Measurements from ENCODE around the gene ZNF512. TPM values are rescaled to one million over a fixed set of nuclear protein-coding genes. Genes with fewer than 3 reads are reported as not detected.

ZNF512 gene
- total and polyA plus RNA-seq, 12 donors, result 10.2 to 27.7 (median 19.6) TPM

- Histone ChIP-seq H3K9me3 (no peaks in the 10 kb centered on the region), H3K36me3 (peaks cover 0 to 100% (median 50%) of the 10 kb centered on the region in 9 donors), H3K4me3 (no peak overlapping the region), H3K27me3 (no peaks in the 10 kb centered on the region), H3K27ac (no peak overlapping the region), H3K4me1 (no peaks in the 10 kb centered on the region)
- intact Hi-C loops (cut with DNase I), result no loop called here
- DNase-seq, result no peak
- TF ChIP-seq CTCF (IDR thresholded peaks at IDR 0.05), result no peak
- ATAC-seq, result no peak
Measured at GRCh38 chr2:27647289-27647688, 64.4 kb downstream of the ZNF512 start.

GRCh38 chr2:27647737-27648136 is 64.9 kb downstream of the ZNF512 start:
- Histone ChIP-seq H3K27ac (no peak overlapping the region), H3K27me3 (no peaks in the 10 kb centered on the region), H3K4me1 (no peaks in the 10 kb centered on the region), H3K4me3 (no peak overlapping the region), H3K36me3 (peaks cover 0 to 100% (median 50%) of the 10 kb centered on the region in 9 donors), H3K9me3 (no peaks in the 10 kb centered on the region)
- TF ChIP-seq CTCF (IDR thresholded peaks at IDR 0.05), result no peak
- no peak for DNase-seq
- intact Hi-C loops (cut with DNase I), result loop anchor here in 1 of 10 donors (1.0 kb wide), 1 partner anchor 22 kb away; no protein-coding TSS in a partner anchor
- WGBS, 2 donors, result 84% methylated on average over 4 of the region's 4 CpGs
- ATAC-seq, result no peak

GRCh38 chr2:27651056-27651455 is 68.2 kb downstream of the ZNF512 start:
- no peaks in the 10 kb centered on the region for H3K9me3 ChIP-seq
- TF ChIP-seq CTCF (IDR thresholded peaks at IDR 0.05), result no peak
- intact Hi-C loops (cut with DNase I), result no loop called here
- DNase-seq (no peak), ATAC-seq (no peak)
- H3K36me3 ChIP-seq, result peaks cover 0 to 100% (median 74%) of the 10 kb centered on the region in 9 donors
- 81 to 84% methylated on average over 4 of the region's 4 CpGs for WGBS, 2 donors
- H3K4me1 ChIP-seq, result no peaks in the 10 kb centered on the region
- no peaks in the 10 kb centered on the region for H3K27me3 ChIP-seq
- no peak overlapping the region for H3K4me3 ChIP-seq
- no peak overlapping the region for H3K27ac ChIP-seq

- H3K27me3 ChIP-seq, result no peaks in the 10 kb centered on the region
- DNase-seq, result no peak
- no peak for ATAC-seq
- no peak for TF ChIP-seq CTCF (IDR thresholded peaks at IDR 0.05)
- no peak overlapping the region for H3K4me3 ChIP-seq
- no peaks in the 10 kb centered on the region for H3K4me1 ChIP-seq
- peaks cover 0 to 100% (median 84%) of the 10 kb centered on the region in 9 donors for H3K36me3 ChIP-seq
- H3K27ac ChIP-seq, result no peak overlapping the region
- no peaks in the 10 kb centered on the region for H3K9me3 ChIP-seq
- intact Hi-C loops (cut with DNase I), result no loop called here
Measured at GRCh38 chr2:27652341-27652740, 69.5 kb downstream of the ZNF512 start.
